ENCODE data around the gene TRNT1. TPM values are rescaled to one million over a fixed set of nuclear protein-coding genes. Genes with fewer than 3 reads are reported as not detected.

The TRNT1 gene
- total and polyA plus RNA-seq, 2 experiments from 2014 or later: 33.9 to 36.4 TPM

GRCh38 chr3:3101660-3102458 lies 24.9 kb upstream of the TRNT1 start:
- H3K36me3 ChIP-seq (ENCODE audit: insufficient read depth): no peaks in the 10 kb centered on the region
- H3K9me2 ChIP-seq (ENCODE audit: insufficient read depth): 0 out of 2 replicates have a peak, but pooled peaks cover 10% of the 10 kb centered on the region
- H3K27me3 Mint-ChIP-seq (ENCODE audit: insufficient read depth, low read depth, poor library complexity): no peaks in the 10 kb centered on the region
- no peaks in the 10 kb centered on the region for H3F3A ChIP-seq (replicated peaks; ENCODE audit: low read depth)
- no peaks in the 10 kb centered on the region for H3K4me1 ChIP-seq (ENCODE audit: insufficient read depth)
- H3K27me3 ChIP-seq (ENCODE audit: insufficient read depth): no peaks in the 10 kb centered on the region
- H2AFZ ChIP-seq: no peak overlapping the region
- H4K20me1 ChIP-seq (replicated peaks; ENCODE audit: insufficient read depth): no peaks in the 10 kb centered on the region
- peaks cover 92% of the 10 kb centered on the region for H3K9me3 Mint-ChIP-seq
- TF ChIP-seq NANOG (IDR thresholded peaks at IDR 0.05; ENCODE audit: borderline replicate concordance): no peak
- no peak for TF ChIP-seq JUNB (IDR thresholded peaks at IDR 0.05; ENCODE audit: unreplicated experiment)
- TF ChIP-seq EZH2 (IDR thresholded peaks at IDR 0.05; ENCODE audit: low read depth, unreplicated experiment): no peak
- TF ChIP-seq ETS1 (IDR thresholded peaks at IDR 0.05): no peak
- no peak for TF ChIP-seq REST (IDR thresholded peaks at IDR 0.05; ENCODE audit: unreplicated experiment)
- no peak for TF ChIP-seq STAT1 (IDR thresholded peaks at IDR 0.05; ENCODE audit: unreplicated experiment)
- TF ChIP-seq CREB1 (CRISPR knock-in tag; IDR thresholded peaks at IDR 0.05; ENCODE audit: low read depth): no peak
- no peak for TF ChIP-seq ZNF331 (CRISPR knock-in tag; IDR thresholded peaks at IDR 0.05; ENCODE audit: low read depth)
- TF ChIP-seq EZH2phosphoT487 (IDR thresholded peaks at IDR 0.05; ENCODE audit: unreplicated experiment): no peak
- TF ChIP-seq ZNF462 (CRISPR knock-in tag; IDR thresholded peaks at IDR 0.05): no peak
- TF ChIP-seq ZNF114 (CRISPR knock-in tag; IDR thresholded peaks at IDR 0.05): no peak
- DNase-seq (ENCODE audit: low spot score) (no peak), ATAC-seq (no peak)
- peaks cover 22% of the 10 kb centered on the region for H3K36me3 Mint-ChIP-seq (ENCODE audit: low read depth)
- no peaks in the 10 kb centered on the region for H3K4me1 Mint-ChIP-seq
- H3K4me2 ChIP-seq: no peak overlapping the region
- no peak overlapping the region for H3K4me3 ChIP-seq
- H3K27ac Mint-ChIP-seq: no peak overlapping the region
- H3K4me3 Mint-ChIP-seq: no peak overlapping the region
- H3K27ac ChIP-seq (ENCODE audit: low read depth): no peak overlapping the region
- no peaks in the 10 kb centered on the region for H3K79me2 ChIP-seq (replicated peaks; ENCODE audit: insufficient read depth)
